Measurements from ENCODE around the gene FAM110C.

DNA sequence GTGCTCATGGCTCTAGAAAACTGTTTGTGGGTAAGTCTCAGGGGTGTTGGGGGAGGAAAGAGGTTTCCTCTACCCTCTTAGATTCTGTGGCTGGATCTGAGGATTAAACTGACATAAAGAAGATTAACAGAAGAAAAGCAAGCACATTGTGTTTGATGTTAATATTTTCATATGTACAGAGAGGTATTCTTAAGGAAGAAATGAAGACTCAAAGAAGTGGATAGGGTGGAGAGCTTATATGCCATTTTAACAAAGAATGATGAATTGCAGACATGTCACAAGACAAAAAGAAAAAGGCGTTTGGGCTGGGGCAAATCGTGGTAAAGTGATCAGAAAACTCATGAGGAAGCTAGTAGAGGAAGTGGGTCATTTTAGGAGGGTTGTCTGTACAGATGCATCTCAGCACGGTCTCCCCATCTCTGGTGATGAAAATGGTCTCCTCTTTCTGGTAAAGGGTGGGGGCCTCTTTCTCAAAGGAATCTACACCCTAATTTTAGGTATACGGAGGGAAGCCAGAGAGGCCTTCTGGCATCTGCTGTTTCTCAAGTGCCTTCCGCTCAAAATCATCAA lies 17.8 kb downstream of the FAM110C start:
- TF ChIP-seq, protein P1, sequence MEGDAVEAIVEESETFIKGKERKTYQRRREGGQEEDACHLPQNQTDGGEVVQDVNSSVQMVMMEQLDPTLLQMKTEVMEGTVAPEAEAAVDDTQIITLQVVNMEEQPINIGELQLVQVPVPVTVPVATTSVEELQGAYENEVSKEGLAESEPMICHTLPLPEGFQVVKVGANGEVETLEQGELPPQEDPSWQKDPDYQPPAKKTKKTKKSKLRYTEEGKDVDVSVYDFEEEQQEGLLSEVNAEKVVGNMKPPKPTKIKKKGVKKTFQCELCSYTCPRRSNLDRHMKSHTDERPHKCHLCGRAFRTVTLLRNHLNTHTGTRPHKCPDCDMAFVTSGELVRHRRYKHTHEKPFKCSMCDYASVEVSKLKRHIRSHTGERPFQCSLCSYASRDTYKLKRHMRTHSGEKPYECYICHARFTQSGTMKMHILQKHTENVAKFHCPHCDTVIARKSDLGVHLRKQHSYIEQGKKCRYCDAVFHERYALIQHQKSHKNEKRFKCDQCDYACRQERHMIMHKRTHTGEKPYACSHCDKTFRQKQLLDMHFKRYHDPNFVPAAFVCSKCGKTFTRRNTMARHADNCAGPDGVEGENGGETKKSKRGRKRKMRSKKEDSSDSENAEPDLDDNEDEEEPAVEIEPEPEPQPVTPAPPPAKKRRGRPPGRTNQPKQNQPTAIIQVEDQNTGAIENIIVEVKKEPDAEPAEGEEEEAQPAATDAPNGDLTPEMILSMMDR (IDR thresholded peaks at IDR 0.05): no peak
- TF ChIP-seq POLR2A (IDR thresholded peaks at IDR 0.05): no peak
